BJ (cell line): Measurements from ENCODE around the gene NAA25. TPM values are rescaled to one million over a fixed set of nuclear protein-coding genes. Genes with fewer than 3 reads are reported as not detected.

Experiments used
- CTCF ChIA-PET: fragments of 350-600 bp; formaldehyde crosslinking; extraction: SDS; loops from one replicate; lab custom pipeline; 2021; ENCODE audit warnings: antibody characterized with exemption, inconsistent platforms; lab: Yijun Ruan, JAX
- POLR2A ChIA-PET: fragments of 300-600 bp; sonication (Branson Sonifier 250); formaldehyde crosslinking; extraction: SDS; loops from one replicate; lab custom pipeline; 2021; ENCODE audit warnings: antibody characterized with exemption; lab: Charles Lee
- DNase-seq: peaks from one replicate; pipeline ENCODE4 v3.0.0-alpha.2; 2011; ENCODE audit warnings: low read depth
- H3K27me3 ChIP-seq: 2 replicates; pipeline ENCODE4 v1.6.0; 2011; ENCODE audit warnings: low read length; ENCODE audit not compliant: control insufficient read depth, insufficient read depth
- H3K36me3 ChIP-seq: 2 replicates; pipeline ENCODE4 v1.5.1; 2011; ENCODE audit warnings: low read length; ENCODE audit not compliant: control insufficient read depth, insufficient read depth
- H3K4me3 ChIP-seq: 2 replicates; pipeline ENCODE4 v1.5.1; 2011; ENCODE audit warnings: low read depth, mild to moderate bottlenecking, control low read depth, low read length
- polyA plus RNA-seq: library from polyadenylated mRNA; depleted of rRNA; stranded (reverse); fragments of >200 nt; gene quantifications from 2 replicates; pipeline ENCODE4 v1.2.3, GENCODE V29; 2011
- TF ChIP-seq, protein P1 (sequence below): IDR thresholded peaks from 2 replicates; pipeline ENCODE4 v1.5.1; 2011; ENCODE audit warnings: low read depth, mild to moderate bottlenecking, control low read depth, inconsistent platforms, low read length, moderate library complexity; ENCODE audit not compliant: insufficient read depth

NAA25 gene
- polyA plus RNA-seq, 1 experiment, result 7.2 TPM

DNA sequence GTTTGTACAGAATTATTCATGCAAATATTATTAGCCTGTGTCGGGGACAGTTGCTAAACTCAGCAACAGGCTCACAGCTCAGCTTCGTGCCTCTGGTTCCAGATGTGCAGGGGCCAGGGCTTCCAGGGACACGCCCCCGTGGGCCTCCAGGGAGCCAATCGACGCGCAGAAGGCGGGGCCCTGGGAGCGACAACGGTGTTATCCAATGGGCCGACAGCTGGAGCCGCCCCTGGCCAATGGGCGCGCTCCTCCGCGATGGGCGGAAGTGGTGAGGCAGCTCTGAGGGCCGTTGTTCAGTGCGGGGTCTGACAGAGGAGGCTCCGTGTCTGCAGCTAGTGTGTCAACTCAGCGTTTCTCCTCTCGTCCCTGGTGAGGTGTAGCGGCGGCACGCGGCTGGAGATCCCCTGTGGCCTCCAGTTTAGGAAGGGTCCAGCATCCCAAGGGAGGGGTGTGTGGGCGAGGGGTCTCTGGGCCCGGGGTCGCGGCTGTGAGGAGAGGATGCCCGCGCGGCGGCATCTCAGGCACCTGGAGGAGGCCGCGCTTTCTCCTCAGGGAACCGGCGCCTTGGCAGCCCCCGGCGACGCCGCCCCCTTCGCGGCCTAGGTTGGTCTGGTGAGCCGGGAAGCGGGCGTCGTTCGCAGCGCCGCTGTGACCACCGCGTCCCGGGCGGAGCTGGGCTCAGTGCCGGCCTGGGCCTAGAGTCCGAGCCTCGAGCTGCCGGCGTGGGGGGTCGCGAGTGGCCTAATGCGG is 16.8 kb upstream of the NAA25 start, which contains the start of gene TRAFD1:
Gene TRAFD1, plus strand, starts transcription at position 311 of the 750 bp plus-strand sequence. CDS start 4,963 bp downstream, outside the sequence.
- Histone ChIP-seq H3K36me3 (no peaks in the 10 kb centered on the region), H3K4me3 (peak within 1 kb of the TSS; percentile 84), H3K27me3 (no peaks in the 10 kb centered on the region)
- ChIA-PET CTCF (interaction anchor here (0.9 to 1.3 kb wide), 2 partner anchors 14 to 261 kb away, joined by 3 read pairs; no protein-coding TSS in a partner anchor), POLR2A (interaction anchor here (0.7 to 0.9 kb wide), 2 partner anchors 18 to 112 kb away, joined by 3 to 4 read pairs; partner anchors contain the start of genes ERP29 and TMEM116)
- TF ChIP-seq, protein P1, sequence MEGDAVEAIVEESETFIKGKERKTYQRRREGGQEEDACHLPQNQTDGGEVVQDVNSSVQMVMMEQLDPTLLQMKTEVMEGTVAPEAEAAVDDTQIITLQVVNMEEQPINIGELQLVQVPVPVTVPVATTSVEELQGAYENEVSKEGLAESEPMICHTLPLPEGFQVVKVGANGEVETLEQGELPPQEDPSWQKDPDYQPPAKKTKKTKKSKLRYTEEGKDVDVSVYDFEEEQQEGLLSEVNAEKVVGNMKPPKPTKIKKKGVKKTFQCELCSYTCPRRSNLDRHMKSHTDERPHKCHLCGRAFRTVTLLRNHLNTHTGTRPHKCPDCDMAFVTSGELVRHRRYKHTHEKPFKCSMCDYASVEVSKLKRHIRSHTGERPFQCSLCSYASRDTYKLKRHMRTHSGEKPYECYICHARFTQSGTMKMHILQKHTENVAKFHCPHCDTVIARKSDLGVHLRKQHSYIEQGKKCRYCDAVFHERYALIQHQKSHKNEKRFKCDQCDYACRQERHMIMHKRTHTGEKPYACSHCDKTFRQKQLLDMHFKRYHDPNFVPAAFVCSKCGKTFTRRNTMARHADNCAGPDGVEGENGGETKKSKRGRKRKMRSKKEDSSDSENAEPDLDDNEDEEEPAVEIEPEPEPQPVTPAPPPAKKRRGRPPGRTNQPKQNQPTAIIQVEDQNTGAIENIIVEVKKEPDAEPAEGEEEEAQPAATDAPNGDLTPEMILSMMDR, result no peak
- peak; percentile 80 for DNase-seq

DNA sequence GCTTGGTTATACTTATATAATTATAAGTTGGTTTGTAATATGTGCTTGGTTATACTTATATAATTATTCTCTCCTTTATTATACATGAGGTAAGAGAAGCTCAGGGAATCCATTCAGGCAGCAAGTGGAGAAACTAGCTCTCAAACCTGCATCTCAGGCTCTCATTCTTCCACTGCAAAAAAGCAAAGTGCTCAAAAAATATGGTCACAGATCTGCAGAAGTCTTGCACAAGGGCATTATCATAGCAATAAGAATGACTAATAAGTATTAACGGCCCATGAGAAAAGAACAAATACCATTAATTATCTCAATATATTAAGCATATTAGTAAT is 16.3 kb upstream of the NAA25 start:
- Histone ChIP-seq H3K27me3 (no peaks in the 10 kb centered on the region), H3K4me3 (no peak overlapping the region), H3K36me3 (no peaks in the 10 kb centered on the region)
- POLR2A ChIA-PET, result interaction anchor here (0.7 to 0.9 kb wide), 2 partner anchors 17 to 112 kb away, joined by 3 to 4 read pairs; partner anchors contain the start of genes ERP29 and TMEM116
- TF ChIP-seq, protein P1, result no peak
- CTCF ChIA-PET, result interaction anchor here (0.9 kb wide), 1 partner anchor 14 kb away, joined by 3 read pairs; no protein-coding TSS in a partner anchor
- DNase-seq, result no peak

DNA sequence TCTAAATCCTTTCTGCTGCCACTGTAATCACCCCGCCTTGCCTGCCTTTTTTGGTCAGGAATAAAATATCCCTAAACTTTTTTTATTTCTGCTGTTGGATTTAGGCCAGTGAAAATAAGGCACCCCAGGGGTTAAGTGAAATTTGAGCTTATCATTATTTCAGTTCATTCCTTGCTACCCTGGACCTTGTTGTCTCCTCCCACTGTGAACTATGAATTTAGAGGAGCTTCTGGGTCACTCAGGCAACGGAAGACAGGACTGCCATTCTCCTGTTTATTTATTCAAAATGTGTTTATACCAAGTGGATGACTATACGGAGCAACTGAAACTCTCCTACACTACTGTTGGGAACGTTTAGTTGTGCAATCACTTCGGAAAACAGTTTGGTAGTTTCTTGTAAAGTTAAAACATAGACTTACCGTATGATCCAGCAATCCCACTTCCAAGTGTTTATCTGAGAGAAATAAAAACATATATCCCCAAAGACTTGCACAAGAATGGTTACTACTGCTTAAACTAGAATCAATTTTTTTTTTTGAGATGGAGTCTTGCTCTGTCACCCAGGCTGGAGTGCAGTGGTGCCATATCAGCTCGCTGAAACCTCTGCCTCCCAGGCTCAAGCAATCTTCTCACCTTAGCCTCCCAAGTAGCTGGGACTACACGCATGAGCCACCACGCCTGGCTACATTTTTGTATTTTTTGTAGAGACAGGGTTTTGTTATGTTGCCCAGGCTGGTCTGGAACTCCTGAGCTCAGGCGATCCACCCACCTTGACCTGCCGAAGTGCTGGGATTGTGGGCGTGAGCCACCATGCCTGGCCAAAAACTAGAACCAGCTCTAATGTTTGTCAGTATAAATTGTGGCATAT is 14.5 kb upstream of the NAA25 start:
- H3K36me3 ChIP-seq, result no peaks in the 10 kb centered on the region
- TF ChIP-seq, protein P1, result no peak
- H3K27me3 ChIP-seq, result no peaks in the 10 kb centered on the region
- no peak overlapping the region for H3K4me3 ChIP-seq
- ChIA-PET POLR2A (no interaction called here), CTCF (interaction anchor here (1.1 to 1.2 kb wide), 2 partner anchors 26 to 57 kb away, joined by 3 read pairs; no protein-coding TSS in a partner anchor)
- peak; percentile 52 for DNase-seq

DNA sequence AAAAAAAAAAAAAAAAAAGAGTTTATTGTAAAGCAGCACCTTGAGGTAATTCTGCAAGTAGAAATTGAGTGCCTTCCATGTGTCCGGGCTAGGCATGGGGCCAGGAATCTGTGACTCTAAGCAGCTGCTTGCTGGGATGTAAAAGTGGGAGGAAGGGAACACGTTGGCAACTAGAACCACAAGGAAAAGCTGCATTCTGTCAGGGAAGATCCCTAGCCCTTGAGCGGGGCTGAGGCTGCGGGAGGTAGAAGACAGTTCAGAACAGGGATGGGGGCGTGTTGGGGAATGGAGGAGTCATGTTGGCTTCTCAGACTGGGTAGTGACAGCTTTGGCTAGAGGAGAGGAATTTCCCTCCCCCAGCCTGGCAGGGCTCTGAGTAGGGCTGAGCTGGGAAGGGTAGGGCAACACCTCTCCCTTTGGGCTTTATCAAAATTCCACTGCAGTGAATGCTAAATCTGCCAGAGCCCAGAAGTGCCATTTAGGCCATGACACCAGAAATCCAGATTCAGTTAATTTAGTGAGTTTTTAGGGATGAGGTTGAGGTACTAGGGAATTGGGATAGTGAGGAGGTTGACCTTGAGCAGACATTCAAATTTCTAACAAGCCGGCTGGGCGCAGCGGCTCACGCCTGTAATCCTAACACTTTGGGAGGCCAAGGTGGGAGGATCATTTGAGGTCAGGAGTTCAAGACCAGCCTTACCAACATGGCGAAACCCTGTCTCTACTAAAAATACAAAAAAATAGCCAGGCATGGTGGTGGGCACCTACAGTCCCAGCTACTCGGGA is 13.4 kb upstream of the NAA25 start:
- CTCF ChIA-PET, result interaction anchor here (1.2 kb wide), 1 partner anchor 56 kb away, joined by 3 read pairs; no protein-coding TSS in a partner anchor
- no peak overlapping the region for H3K4me3 ChIP-seq
- no peaks in the 10 kb centered on the region for H3K27me3 ChIP-seq
- no peaks in the 10 kb centered on the region for H3K36me3 ChIP-seq
- POLR2A ChIA-PET, result no interaction called here
- DNase-seq, result peak; percentile 59
- TF ChIP-seq, protein P1, result no peak
